GM12864 (cell line): ENCODE results near the gene KLF3.

Experiments used
- DNase-seq: peaks from one replicate; pipeline ENCODE4 v3.0.0-alpha.2; 2011; ENCODE audit warnings: low read depth
- H3K4me3 ChIP-seq: 2 replicates; pipeline ENCODE4 v1.5.1; 2011; ENCODE audit warnings: mild to moderate bottlenecking, low read depth, low read length, control low read depth
- CTCF ChIP-seq: IDR thresholded peaks from 2 replicates; pipeline ENCODE4 v1.5.1; 2011; ENCODE audit warnings: low read depth, mild to moderate bottlenecking, moderate library complexity, low read length, control low read depth, inconsistent platforms; ENCODE audit errors: missing control alignments

Gene KLF3

GRCh38 chr4:38630519-38630918 is 33.5 kb upstream of the KLF3 start:
- H3K4me3 ChIP-seq: no peak overlapping the region
- DNase-seq: no peak
- no peak for TF ChIP-seq CTCF

GRCh38 chr4:38634047-38634759 is 29.8 kb upstream of the KLF3 start:
- no peak overlapping the region for H3K4me3 ChIP-seq
- TF ChIP-seq CTCF: no peak
- DNase-seq: no peak

GRCh38 chr4:38639242-38639641 is 24.8 kb upstream of the KLF3 start:
- no peak for TF ChIP-seq CTCF
- H3K4me3 ChIP-seq: no peak overlapping the region
- DNase-seq: no peak

GRCh38 chr4:38641811-38642210 is 22.2 kb upstream of the KLF3 start:
- no peak for TF ChIP-seq CTCF
- H3K4me3 ChIP-seq: no peak overlapping the region
- no peak for DNase-seq

- no peak for TF ChIP-seq CTCF
- no peak overlapping the region for H3K4me3 ChIP-seq
- DNase-seq: no peak
Observed at GRCh38 chr4:38644201-38644600, 19.8 kb upstream of the KLF3 start.

- no peak for TF ChIP-seq CTCF
Observed at GRCh38 chr4:38647101-38647819, 16.7 kb upstream of the KLF3 start.

More at GRCh38 chr4:38647101-38647819, 16.7 kb upstream of the KLF3 start:
- H3K4me3 ChIP-seq: no peak overlapping the region
- no peak for DNase-seq
